CD4-positive, alpha-beta T cell treated with Interleukin-17A for 1 hour (primary cell): Measurements from ENCODE around the gene OR52N2.

ENCODE experiments used
- DNase-seq: peaks from one replicate; pipeline ENCODE4 v3.0.0-alpha.2; 2020

The OR52N2 gene

GRCh38 chr11:5808500-5809121, at the start of gene OR52N2:
Gene OR52N2 (plus strand): TSS chr11:5808924. CDS start chr11:5820336, 11,412 bp downstream.
- peak; percentile 80 for DNase-seq

- DNase-seq = no peak
Observed at GRCh38 chr11:5767056-5767455, 41.7 kb upstream of the OR52N2 start.

- DNase-seq = no peak
Observed at GRCh38 chr11:5783255-5783654, 25.5 kb upstream of the OR52N2 start, which contains the start of gene OR52N5. Gene OR52N5 (minus strand): TSS chr11:5783355. CDS start chr11:5778634, 4,721 bp downstream.

GRCh38 chr11:5791165-5791564, 17.6 kb upstream of the OR52N2 start, which contains the start of gene OR52N1:
Gene OR52N1 (minus strand): TSS chr11:5791265. CDS start chr11:5788816, 2,449 bp downstream.
- DNase-seq = no peak

- DNase-seq = no peak
Observed at GRCh38 chr11:5796541-5796940, 12.2 kb upstream of the OR52N2 start.

GRCh38 chr11:5803982-5804381, 4.7 kb upstream of the OR52N2 start:
- DNase-seq = no peak

- DNase-seq = no peak
Observed at GRCh38 chr11:5807580-5807979, 1.1 kb upstream of the OR52N2 start.

GRCh38 chr11:5809122-5809519, 397 bp downstream of the OR52N2 start:
- peak; percentile 2 for DNase-seq

GRCh38 chr11:5809905-5810795, 1.4 kb downstream of the OR52N2 start:
- no peak for DNase-seq

GRCh38 chr11:5815534-5815933, 6.8 kb downstream of the OR52N2 start:
- DNase-seq = no peak

GRCh38 chr11:5818245-5818886, 9.6 kb downstream of the OR52N2 start:
- DNase-seq = no peak

- DNase-seq = no peak
Observed at GRCh38 chr11:5831196-5831829, 22.6 kb downstream of the OR52N2 start.

GRCh38 chr11:5833446-5833845, 24.7 kb downstream of the OR52N2 start:
- DNase-seq = no peak

- no peak for DNase-seq
Observed at GRCh38 chr11:5837695-5838094, 29.0 kb downstream of the OR52N2 start.

- no peak for DNase-seq
Observed at GRCh38 chr11:5841797-5842196, 33.1 kb downstream of the OR52N2 start, which contains the start of gene OR52E6. Gene OR52E6 (minus strand): TSS chr11:5841897. CDS start chr11:5841897, 0 bp downstream.

- no peak for DNase-seq
Observed at GRCh38 chr11:5846701-5847100, 38.0 kb downstream of the OR52N2 start.

- DNase-seq = no peak
Observed at GRCh38 chr11:5847711-5848110, 39.0 kb downstream of the OR52N2 start.

- DNase-seq = no peak
Observed at GRCh38 chr11:5851002-5851401, 42.3 kb downstream of the OR52N2 start.

- no peak for DNase-seq
Observed at GRCh38 chr11:5857590-5857989, 48.9 kb downstream of the OR52N2 start, which contains the start of gene OR52E8. Gene OR52E8 (minus strand): TSS chr11:5857690. CDS start chr11:5857690, 0 bp downstream.

- no peak for DNase-seq
Observed at GRCh38 chr11:5865826-5866225, 57.1 kb downstream of the OR52N2 start.
